Stimulated activated CD8-positive, alpha-beta memory T cell treated with anti-CD3 and anti-CD28 coated beads, Interleukin-2, amount 100 ng/mL, for 1 hour (primary cell): ENCODE measurements around the gene STAP2.
"Not testable (repeated sequence)": the region's sequence is repeated elsewhere in the genome, so short reads cannot be mapped to it uniquely, and the experiment has no call there.

Experiments
- DNase-seq, 2 donors: peaks; one replicate each; pipeline ENCODE4 v3.0.0-alpha.2; 2020; ENCODE audit warnings: low read depth in 2 of 2

Gene STAP2

DNA sequence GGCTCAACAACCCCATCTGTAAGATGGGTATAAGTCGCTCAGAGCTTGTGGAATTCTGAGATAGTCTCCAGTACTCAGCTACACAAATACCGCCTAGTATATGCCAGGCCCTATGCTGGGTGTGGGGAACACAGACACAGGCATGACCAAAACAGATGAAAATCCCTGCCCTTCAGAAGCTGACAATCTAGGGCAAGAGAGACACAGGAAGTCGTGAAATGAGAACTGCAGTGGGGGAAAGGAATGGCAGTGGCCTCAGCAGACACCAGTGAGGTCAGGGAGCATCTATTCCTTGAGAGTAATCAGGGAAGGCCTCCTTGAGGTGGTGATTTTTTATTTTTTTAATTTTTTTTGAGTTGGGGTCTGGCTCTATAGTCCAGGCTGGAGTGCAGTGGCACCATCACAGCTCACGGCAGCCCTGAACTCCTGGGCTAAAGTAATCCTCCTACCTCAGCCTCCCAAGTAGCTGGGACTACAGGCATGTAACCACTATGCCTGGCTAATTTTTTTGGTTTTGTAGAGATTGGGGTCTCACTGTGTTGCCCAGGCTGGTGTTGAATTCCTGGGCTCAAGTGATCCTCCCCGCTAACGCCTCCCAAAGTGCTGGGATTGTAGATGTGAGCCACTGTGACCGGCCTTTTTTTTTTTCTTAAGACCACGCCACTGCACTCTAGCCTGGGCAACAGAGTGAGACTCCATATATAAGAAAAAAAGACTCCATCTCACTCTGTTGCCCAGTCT lies 39.6 kb downstream of the STAP2 start:
- no peak for DNase-seq

DNA sequence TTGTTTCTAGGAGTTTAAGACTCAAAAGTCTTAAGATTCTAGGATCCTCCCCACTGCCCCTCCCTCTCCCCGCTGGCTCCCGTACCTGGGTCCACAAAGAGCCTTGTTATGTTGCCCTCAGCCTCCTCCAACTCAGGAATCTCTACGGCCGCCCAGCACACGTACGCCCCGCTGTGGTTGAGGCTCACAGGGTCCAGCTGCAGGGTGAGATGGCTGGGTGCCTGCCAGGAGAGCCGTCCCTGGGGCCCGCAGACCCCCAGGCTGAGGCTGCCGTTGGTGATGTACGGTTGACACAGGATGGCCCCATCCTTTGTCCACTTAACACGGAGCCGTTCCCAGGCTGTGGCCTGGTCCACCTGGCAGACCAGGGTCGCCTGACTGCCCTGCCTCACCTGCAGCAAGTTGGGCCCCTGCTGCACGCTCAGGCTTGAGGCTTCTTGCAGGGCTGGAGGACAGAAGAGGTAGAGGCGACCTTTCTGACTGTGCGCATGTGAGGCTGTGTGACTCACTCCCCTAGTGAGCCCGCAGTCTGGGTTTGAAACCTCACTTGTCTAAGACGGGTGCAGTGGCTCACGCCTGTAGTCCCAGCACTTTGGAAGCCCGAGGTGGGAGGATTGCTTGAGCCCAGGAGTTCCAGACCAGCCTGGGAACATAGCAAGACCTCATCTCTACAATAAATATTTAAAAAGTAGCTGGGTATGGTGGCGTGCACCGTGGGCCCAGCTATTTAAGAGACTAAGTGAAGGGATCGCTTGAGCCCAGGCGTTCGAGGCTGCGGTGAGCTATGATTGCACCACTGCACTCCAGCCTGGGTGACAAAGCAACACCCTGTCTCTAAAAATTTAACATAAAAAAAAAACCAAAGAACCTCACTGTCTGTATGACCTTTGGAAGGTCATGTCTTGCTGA lies 40.5 kb downstream of the STAP2 start:
- DNase-seq = no peak

DNA sequence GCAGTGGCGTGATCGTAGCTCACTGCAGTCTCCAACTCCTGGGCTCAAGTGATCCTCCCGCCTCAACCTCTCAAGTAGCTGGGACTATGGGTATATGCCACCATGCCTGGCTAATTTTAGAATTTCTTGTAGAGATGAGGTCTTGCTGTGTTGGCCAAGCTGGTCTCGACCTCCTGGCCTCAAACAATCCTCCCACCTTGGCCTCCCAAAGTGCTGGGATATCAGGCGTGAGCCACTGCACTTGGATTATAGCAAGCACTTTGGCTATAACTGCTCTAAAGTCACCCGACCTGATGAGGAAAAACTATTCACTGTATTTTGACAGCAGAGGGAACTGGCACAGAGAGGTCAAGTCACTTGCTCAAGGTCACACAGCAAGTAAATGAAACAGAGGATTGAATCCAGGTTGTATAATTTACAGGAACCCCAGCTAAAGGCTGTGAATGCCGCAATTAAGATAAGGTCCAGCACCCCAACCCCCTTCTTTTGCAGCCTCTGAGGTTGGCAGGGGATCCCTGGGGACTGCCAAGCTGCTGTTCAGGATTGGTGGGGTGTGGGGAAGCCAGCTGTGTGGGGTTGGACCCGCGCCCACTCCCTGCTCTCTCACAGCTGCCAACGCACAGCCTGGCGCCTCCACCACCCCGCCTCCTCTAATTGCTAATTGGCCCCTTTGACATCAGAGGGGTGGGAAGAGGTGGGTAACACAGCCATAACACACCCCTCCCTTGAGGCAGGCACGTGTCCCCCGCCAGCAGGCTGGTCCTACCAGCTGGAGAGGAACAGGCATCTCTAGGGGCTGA lies 42.5 kb downstream of the STAP2 start:
- no peak for DNase-seq

DNA sequence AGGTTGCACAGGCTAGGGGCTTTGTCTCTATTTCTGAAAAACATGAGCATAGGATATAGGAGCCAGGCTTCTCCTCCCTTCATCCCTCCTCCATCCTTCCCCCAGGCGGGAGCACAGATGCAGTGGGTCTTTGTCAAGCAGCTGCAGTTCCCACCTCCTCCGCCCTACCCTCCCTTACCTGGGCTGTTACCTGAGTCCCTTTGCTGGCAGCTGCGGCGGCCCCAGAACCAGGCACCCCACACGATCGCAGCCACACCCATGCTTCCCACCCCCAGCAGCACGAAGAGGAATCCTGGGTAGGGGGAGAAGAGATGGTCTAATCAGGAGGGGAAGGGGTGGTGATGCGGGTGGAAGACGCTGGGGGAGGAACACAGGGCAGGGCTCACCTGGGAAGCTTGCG lies 44.2 kb downstream of the STAP2 start:
- no peak for DNase-seq

DNA sequence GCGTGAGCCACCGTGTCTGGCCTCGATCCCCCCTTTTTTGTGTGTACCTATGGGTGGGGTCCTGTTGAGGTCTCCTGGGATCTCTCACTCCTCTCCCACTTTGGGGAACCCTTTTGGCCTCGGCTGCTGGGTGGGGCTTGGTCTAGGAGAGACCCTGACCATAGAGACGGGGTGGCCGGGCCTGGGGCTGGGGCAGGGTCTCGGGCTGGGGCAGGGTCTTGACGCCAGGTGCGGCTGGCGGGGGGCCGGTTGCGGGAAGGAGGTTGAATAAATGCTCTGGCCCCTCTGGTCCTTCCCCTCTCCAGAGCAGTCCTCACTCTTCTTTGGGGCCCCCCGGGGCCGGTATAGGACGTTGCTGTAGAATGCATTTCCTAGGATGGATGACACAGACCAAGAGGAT lies 46.1 kb downstream of the STAP2 start:
- no peak for DNase-seq

DNA sequence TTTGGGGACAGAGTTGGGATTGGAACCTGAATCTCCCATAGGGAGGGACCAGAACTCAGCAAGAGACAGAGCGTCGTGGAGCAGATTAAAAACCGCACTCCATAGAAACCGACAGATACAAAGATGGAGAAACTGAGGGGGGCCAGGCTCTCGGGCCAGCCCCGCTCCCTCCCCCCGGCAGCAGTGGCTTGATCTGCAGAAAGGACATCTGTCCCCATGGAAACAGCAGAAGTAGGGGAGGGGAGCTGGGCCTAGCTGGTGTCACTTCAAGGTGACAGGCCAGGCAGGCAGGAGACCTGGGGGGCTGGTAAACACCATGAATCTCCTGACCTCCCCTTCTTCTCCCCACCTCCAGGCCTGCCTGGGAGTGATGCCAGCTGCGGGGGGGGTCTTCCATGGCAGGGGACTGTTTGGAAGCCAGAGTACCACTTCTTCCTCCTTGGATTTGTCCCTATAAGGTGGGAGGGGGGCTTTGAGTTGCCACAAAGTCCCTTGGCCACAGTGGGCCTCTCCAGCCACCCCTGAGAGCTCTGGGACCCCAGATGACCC lies 47.4 kb downstream of the STAP2 start:
- DNase-seq = no peak

- no peak for DNase-seq
Observed at GRCh38 chr19:4288091-4288777, 50.4 kb downstream of the STAP2 start.

- DNase-seq = not testable (repeated sequence)
Observed at GRCh38 chr19:4286141-4286540, 52.5 kb downstream of the STAP2 start.

- no peak for DNase-seq
Observed at GRCh38 chr19:4284974-4285373, 53.7 kb downstream of the STAP2 start.

DNA sequence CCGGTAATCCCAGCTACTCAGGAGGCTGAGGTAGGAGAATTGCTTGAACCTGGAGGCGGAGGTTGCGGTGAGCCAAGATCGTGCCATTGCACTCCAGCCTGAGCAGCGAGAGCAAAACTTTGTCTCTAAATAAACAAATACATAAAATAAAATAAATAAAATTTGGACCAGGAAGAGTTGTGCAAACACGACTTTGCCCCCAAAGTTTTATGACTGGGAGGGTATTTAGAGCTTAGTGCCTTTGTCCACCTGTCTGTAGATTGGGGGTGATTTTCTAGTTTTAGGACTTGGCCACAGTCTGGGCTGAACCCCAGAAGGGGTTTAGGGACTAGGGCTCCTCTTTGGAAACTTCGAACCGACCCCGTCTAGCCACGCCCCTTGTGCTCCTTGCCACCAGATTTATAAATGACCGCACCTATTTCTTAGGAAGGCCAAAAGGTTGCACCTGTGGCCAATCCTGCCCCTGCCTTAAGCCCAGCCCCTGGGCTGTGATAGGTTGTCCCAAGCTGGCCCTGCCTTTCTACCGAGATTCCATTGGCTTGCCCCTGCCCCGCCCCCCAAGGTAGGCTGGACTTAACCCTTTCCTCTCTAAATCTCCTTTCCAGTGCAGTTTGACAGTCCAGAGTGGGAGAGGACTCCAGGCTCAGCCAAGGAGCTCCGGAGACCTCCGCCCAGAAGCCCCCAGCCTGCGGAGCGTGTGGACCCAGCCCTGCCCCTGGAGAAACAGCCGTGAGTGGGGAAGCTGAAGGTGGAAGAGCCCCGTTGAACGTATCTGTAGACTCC lies 54.3 kb downstream of the STAP2 start:
- DNase-seq = no peak

GRCh38 chr19:4279530-4280422 lies 58.9 kb downstream of the STAP2 start:
- DNase-seq = no peak

- DNase-seq = no peak
Observed at GRCh38 chr19:4279267-4279529, 59.4 kb downstream of the STAP2 start.

DNA sequence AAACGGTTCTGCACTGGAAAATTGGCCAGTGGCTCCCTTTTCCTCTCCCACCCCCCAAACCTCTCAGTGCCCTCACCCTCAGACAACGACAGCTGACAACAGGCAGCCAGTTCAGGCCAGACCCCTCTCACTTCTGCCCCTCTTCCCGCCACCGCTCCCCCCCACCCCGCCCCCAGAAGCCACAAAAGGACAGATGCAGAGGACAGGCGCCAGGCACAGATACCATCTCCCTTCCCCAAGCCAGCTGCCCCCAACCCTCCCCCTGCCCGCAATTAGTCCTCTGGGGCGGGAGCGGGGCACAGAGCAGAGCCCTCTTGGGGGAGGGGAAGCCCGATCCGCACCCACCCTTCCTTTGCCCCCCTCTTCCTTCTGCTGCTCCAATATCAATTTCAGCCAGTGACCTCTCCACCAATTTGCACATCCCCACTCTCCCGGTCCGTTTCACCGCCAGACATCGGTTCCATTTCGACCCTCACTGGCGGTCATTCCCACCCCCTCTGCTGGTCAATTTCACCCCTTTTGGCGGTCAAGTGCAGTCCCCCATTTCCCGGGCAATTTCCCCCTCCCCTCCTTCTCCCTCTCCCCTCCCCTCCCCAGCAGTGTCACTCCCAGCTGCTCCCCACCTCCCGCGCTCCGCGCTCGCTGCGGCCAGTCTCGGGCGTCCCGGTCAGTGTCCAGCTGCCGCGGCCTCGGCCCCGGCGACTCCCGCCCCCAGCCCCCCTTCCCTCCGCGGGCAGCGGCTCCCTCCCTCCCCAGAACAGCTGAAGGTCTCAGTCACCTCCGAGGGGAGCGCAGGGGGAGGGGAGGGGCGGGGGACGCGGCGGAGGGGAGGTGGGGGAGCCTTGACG lies 60.0 kb downstream of the STAP2 start, which contains the start of gene SHD:
SHD (plus strand) TSS at position 848 of the 848 bp plus-strand sequence. CDS start 798 bp downstream, outside the sequence.
- no peak for DNase-seq

DNA sequence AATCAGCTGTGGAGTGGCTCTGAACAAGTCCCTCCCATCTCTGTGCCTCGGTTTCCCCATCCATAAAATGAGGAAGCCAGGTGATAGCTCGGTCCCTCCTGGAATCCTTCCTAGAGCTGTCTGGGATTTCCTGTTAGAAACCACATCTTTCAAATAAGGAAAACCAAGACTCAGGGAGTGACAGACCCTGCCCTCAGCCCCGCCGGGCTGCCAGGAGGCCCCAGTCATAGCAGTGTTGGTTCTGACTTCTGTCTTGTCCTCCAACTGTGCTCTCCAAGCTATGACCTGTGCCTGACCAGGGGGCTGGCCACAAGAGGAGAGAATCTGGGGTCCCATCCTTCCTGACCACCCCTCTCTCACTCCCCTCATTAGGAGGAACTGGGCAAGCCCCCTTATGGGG lies 60.6 kb downstream of the STAP2 start:
- no peak for DNase-seq

DNA sequence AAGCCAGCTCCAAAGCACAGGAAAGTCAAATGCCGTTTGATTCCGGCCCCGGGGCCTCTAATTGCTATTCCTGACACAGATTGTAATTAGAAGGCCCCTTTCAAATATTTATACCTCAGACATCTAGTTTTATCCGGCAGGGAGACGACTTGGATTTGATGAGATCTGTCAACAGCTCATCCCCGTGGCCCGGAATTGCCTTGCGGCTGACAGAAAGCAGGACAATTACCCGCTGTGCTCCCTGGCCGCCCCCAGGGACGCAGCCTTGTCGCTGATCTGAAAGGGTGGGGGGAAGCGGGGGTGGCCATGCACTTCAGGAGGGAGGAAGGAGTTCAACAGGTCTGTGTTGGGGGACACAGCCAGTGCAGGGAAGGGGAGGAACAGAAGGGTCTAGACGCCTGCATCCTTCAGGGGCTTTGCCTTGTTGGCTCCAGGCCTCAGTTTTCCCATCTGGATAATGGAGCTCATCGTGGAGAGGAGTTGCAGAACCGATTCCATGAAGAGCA lies 61.4 kb downstream of the STAP2 start:
- DNase-seq = no peak

DNA sequence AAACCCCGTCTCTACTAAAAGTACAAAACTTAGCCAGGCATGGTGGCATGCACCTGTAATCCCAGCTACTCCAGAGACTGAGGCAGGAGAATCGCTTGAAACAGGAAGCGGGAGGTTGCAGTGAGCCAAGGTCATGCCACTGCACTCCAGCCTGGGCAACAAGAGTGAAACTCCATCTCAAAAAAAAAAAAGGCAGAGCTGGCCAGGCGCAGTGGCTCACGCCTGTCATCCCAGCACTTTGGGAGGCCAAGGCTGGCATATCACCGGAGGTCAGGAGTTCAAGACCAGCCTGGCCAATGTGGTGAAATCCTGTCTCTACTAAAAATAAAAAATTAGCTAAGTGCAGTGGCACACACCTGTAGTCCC lies 64.3 kb downstream of the STAP2 start:
- DNase-seq = not testable (repeated sequence)
